Sigmoid colon (tissue), 4 donors: ENCODE results near the gene RAB29.

Source experiments
- CTCF ChIP-seq, 4 experiments: fragments of 450-650 bp in 3 of 4; fragments of 200-600 bp in 1 of 4; IDR thresholded peaks; one replicate each; pipeline ENCODE4 v1.5.1; 2016 to 2019; ENCODE audit warnings: antibody characterized with exemption in 4 of 4, mild to moderate bottlenecking in 3 of 4, moderate library complexity in 2 of 4
- EP300 ChIP-seq, 4 donors: sonication (generic); formaldehyde crosslinking; IDR thresholded peaks; one replicate each; pipeline ENCODE4 v1.6.1; 2017; ENCODE audit warnings: antibody characterized with exemption in 4 of 4
- POLR2A ChIP-seq, 2 donors: fragments of 450-650 bp; IDR thresholded peaks; one replicate each; pipeline ENCODE4 v1.6.1; 2016; ENCODE audit warnings: antibody characterized with exemption in 2 of 2, mild to moderate bottlenecking in 2 of 2, moderate library complexity in 2 of 2
- POLR2AphosphoS5 ChIP-seq, 4 donors: sonication (generic); formaldehyde crosslinking; IDR thresholded peaks; one replicate each; pipeline ENCODE4 v1.6.1; 2017; ENCODE audit warnings: antibody characterized with exemption in 4 of 4

- TF ChIP-seq CTCF (IDR thresholded peaks at IDR 0.05): no peak
- TF ChIP-seq POLR2A (IDR thresholded peaks at IDR 0.05): no peak
- no peak for TF ChIP-seq POLR2AphosphoS5 (IDR thresholded peaks at IDR 0.05)
- TF ChIP-seq EP300 (IDR thresholded peaks at IDR 0.05): no peak
Measured at GRCh38 chr1:205766570-205766969, 8.7 kb downstream of the RAB29 start.
